Stimulated activated CD8-positive, alpha-beta memory T cell treated with anti-CD3 and anti-CD28 coated beads, Interleukin-7, amount 100 ng/mL, for 24 hours (primary cell): Measurements from ENCODE around the gene PTPRJ.

ENCODE experiments used
- DNase-seq: peaks from one replicate; pipeline ENCODE4 v3.0.0-alpha.2; 2020; ENCODE audit warnings: low read depth

Gene PTPRJ

GRCh38 chr11:48094643-48095339, 114.4 kb downstream of the PTPRJ start:
- DNase-seq = no peak

GRCh38 chr11:48095779-48096470, 115.6 kb downstream of the PTPRJ start:
- no peak for DNase-seq

- no peak for DNase-seq
Measured at GRCh38 chr11:48096588-48097525, 116.5 kb downstream of the PTPRJ start.

GRCh38 chr11:48098024-48098423, 117.7 kb downstream of the PTPRJ start:
- no peak for DNase-seq

GRCh38 chr11:48099916-48100446, 119.6 kb downstream of the PTPRJ start:
- no peak for DNase-seq

GRCh38 chr11:48101044-48101733, 120.8 kb downstream of the PTPRJ start:
- no peak for DNase-seq

- DNase-seq = no peak
Measured at GRCh38 chr11:48101958-48102357, 121.6 kb downstream of the PTPRJ start.

- no peak for DNase-seq
Measured at GRCh38 chr11:48103621-48104567, 123.5 kb downstream of the PTPRJ start.

- DNase-seq = no peak
Measured at GRCh38 chr11:48104568-48104924, 124.2 kb downstream of the PTPRJ start.

GRCh38 chr11:48105096-48105990, 125.0 kb downstream of the PTPRJ start:
- DNase-seq = no peak

- no peak for DNase-seq
Measured at GRCh38 chr11:48106166-48106565, 125.8 kb downstream of the PTPRJ start.

- no peak for DNase-seq
Measured at GRCh38 chr11:48107188-48107704, 126.9 kb downstream of the PTPRJ start.

GRCh38 chr11:48108231-48109045, 128.1 kb downstream of the PTPRJ start:
- DNase-seq = no peak

GRCh38 chr11:48109046-48109666, 128.8 kb downstream of the PTPRJ start:
- no peak for DNase-seq

- no peak for DNase-seq
Measured at GRCh38 chr11:48110509-48110766, 130.1 kb downstream of the PTPRJ start.

- DNase-seq = no peak
Measured at GRCh38 chr11:48111891-48112290, 131.5 kb downstream of the PTPRJ start.

GRCh38 chr11:48114740-48115139, 134.4 kb downstream of the PTPRJ start:
- DNase-seq = no peak
